Stimulated activated CD4-positive, alpha-beta T cell treated with anti-CD3 and anti-CD28 coated beads, Interleukin-4, amount 100 ng/mL, for 4 hours (primary cell): ENCODE results near the gene CIAO3.

Experiments
- DNase-seq, 2 experiments: peaks; one replicate each; pipeline ENCODE4 v3.0.0-alpha.2; 2020

Gene CIAO3

GRCh38 chr16:775236-775796, 34.5 kb upstream of the CIAO3 start:
- DNase-seq: no peak

GRCh38 chr16:774086-775001, 33.5 kb upstream of the CIAO3 start:
- no peak for DNase-seq

DNA sequence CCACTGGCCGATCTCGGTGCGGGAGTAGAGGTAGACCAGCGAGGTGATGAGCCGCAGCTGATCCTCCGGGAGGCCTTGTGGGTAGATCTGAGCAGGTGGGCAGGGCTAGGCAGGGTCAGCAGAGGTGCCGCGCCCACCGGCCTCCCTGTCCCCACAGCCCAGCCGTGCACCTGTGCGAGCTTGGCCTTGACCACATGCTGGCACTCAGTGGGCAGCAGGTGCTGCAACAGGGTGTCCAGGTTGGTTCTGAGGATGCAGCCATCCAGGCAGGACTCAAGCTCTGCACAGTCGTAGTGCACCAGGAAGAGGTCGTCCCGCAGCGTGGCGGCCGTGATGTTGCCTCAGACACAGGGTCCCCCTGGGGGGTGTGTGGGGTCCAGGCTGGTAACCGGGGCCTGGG, 32.2 kb upstream of the CIAO3 start:
- no peak for DNase-seq

GRCh38 chr16:770411-770810, 29.6 kb upstream of the CIAO3 start:
- no peak for DNase-seq

- no peak for DNase-seq
Measured at GRCh38 chr16:769934-770333, 29.1 kb upstream of the CIAO3 start.

GRCh38 chr16:769184-769784, 28.5 kb upstream of the CIAO3 start:
- DNase-seq: no peak

GRCh38 chr16:768428-768827, 27.6 kb upstream of the CIAO3 start:
- DNase-seq: no peak

DNA sequence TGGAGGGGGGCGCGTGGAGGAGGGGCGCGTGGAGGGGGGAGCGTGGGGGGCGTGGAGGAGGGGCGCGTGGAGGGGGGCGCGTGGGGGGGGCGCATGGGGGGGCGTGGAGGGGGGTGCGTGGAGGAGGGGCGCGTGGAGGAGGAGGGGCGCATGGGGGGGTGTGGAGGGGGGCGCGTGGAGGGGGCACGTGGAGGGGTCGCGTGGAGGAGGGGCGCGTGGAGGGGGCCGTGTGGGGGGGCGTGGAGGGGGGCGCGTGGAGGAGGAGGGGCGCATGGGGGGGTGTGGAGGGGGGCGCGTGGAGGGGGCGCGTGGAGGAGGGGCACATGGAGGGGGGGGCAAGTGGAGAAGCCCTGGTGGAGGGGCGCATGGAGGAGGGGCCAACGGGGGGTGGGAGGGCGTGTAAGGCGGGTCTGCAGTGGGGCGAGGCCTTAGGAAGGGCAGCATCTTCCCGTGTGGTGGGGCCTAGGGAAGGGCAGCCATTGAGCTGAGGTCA, 27.0 kb upstream of the CIAO3 start:
- DNase-seq: no peak

DNA sequence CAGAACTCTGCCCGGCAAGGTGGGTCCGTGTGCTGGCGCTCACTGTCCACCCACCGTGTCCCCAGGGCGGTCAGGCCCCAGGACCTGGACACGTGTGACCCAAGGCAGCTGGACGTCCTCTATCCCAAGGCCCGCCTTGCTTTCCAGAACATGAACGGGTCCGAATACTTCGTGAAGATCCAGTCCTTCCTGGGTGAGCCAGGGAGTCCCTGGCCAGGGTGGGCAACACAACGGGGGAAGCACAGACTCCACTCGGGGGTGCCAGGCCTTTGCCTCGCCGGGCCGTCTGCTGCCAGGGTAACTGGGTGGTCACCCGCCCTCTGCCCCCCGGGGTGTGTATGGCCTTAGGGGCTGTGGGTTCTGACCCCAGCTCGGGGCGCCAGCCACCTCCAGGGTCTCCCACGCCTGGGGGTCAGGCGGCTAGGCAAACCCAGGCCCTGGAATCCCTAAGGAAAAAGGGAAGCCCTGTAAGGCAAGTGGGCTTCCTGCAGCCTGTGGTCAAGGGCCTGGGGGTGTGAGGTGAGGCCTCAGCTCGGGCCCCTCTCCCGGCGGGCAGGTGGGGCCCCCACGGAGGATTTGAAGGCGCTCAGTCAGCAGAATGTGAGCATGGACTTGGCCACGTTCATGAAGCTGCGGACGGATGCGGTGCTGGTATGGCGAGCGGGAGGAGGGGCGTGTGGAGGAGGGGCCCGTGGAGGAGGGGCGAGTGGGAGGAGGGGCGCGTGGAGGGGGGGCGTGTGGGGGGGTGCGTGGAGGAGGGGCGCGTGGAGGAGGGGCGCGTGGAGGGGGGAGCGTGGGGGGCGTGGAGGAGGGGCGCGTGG, 26.2 kb upstream of the CIAO3 start:
- no peak for DNase-seq

- no peak for DNase-seq
Measured at GRCh38 chr16:766008-766819, 25.4 kb upstream of the CIAO3 start.

GRCh38 chr16:765488-765865, 24.7 kb upstream of the CIAO3 start:
- no peak for DNase-seq

DNA sequence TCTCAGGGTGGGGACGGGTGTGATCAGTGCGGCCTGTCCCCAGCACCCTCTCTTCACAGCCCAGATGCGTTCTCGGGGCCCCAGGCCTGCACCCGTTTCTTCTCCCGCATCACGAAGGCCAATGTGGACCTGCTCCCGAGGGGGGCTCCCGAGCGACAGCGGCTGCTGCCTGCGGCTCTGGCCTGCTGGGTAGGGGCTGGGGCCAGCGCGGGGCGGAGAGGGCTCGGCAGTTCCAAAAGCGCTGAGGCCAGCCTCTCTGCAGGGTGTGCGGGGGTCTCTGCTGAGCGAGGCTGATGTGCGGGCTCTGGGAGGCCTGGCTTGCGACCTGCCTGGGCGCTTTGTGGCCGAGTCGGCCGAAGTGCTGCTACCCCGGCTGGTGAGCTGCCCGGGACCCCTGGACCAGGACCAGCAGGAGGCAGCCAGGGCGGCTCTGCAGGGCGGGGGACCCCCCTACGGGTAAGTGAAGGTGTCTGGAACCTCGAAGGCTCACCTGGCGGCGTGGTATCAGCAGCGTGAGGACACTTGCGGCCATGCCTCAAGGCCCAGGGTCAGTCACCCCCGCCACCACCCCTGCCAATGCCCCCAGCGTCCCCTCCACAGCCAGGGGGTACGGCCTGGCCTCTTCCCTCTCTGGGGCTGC, 24.2 kb upstream of the CIAO3 start:
- DNase-seq: no peak

GRCh38 chr16:764184-764750, 23.5 kb upstream of the CIAO3 start:
- DNase-seq: no peak

DNA sequence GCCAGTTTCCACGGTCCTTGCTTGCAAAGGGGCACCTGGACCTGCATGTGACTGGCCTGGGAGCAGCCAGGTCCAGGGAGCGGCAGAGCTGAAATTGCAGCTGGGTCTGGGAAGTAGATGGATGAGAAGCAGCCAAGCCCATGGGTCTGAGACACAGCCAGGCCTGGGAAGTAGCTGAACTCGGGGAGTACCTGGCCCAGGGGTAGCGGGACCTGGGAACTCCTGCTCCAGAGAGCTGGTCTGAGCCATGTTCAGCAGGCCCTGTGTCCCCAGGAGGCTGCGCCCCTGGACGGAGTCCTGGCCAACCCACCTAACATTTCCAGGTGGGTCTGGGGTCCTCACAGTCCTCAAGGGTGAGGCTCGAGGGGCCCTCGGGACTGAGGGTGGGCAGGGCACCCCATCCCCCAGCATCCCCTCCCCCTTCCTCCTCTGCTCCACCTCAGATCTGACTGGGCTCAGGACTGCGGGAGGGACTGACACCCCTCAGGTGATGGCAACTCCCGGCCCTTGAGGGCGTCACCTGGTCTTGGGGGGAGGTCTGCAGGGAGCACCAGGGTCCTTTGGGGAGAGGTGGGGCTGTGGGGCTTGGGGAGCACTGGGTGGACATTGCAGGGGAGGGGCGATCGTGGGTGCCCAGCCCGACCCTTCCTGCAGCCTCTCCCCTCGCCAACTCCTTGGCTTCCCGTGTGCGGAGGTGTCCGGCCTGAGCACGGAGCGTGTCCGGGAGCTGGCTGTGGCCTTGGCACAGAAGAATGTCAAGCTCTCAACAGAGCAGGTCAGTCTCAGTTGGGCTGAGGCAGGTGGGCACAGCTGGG, 22.8 kb upstream of the CIAO3 start:
- no peak for DNase-seq

DNA sequence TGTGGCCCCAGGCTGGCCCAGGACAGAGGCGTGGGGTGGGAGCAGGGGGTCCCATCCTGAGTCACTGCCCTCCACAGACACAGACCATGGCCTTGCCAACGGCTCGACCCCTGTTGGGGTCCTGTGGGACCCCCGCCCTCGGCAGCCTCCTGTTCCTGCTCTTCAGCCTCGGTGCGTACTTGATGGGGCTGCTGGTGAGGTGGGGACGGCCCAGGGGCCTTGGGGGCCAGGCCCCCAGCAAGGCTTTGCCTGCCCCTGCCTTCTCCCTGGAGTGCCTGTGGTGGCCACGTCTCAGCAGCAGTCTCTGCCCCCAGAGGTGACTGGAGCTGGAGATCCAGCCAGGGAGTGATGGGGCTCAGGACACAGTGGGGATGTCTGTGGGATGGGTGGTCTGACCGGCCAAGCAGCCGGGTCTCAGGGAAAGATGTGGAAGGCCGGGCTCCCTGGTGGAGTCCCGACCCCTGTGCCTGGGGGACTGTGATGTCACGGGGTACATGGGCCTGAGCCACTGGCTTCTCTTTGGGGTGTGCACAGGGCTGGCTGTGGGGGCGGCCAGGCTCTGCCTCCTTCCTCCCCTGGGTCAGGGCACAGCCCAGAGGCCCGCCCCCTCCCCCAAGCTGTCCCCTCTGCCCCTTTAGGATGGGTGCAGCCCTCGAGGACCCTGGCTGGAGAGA, 21.9 kb upstream of the CIAO3 start:
- DNase-seq: no peak

- no peak for DNase-seq
Measured at GRCh38 chr16:761625-762513, 21.1 kb upstream of the CIAO3 start.

- DNase-seq: no peak
Measured at GRCh38 chr16:760545-761343, 19.9 kb upstream of the CIAO3 start, which contains the start of gene MSLN. Gene MSLN (plus strand): TSS chr16:760734. CDS start chr16:762681, 1,947 bp downstream.

DNA sequence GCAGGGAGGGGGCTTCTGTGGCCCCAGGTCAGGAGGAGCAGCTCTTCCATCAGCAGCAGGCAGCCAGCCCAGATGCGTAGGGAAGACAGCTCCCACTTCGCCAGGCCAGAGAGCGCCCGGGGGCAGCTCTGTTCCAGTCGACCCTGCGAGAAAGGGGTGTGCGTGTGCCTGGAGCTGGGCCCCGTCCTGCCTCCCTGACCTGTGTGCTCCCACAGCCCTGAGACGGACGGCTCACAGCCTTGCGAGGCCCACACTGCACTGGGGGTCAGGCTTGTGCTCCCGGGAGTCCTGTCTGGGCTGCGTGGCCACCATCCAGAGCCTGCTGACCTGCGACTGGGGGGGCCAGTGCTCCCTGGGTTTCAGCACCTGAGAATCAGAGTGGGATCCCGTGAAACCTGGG, 19.3 kb upstream of the CIAO3 start:
- no peak for DNase-seq
